ENCODE results near the gene MAGEB1. TPM values are rescaled to one million over a fixed set of nuclear protein-coding genes. Genes with fewer than 3 reads are reported as not detected.

MAGEB1 gene
- total RNA-seq, 1 experiment from 2014 or later, result 0.17 TPM

- no peak overlapping the region for H2BK20ac ChIP-seq (ENCODE audit: low read depth, low read length, poor library complexity, severe bottlenecking)
- H2BK120ac ChIP-seq (ENCODE audit: low read depth, low read length, poor library complexity, severe bottlenecking), result no peak overlapping the region
- H2AFZ ChIP-seq (ENCODE audit: low read length), result no peak overlapping the region
- no peaks in the 10 kb centered on the region for H3K79me1 ChIP-seq (ENCODE audit: insufficient read depth, low read depth, low read length, poor library complexity, severe bottlenecking)
- Mint-ChIP-seq H3K4me1 (no peaks in the 10 kb centered on the region), H3K27me3 (ENCODE audit: low read depth) (peaks cover 4% of the 10 kb centered on the region; the same call in 1 of the 2 replicates), H3K27ac (no peak overlapping the region), H3K9me3 (peaks cover 35 to 83% of the 10 kb centered on the region in 2 experiments), H3K36me3 (ENCODE audit: insufficient read depth in 1 of 3, low read depth in 3 of 3) (peaks cover 26 to 31% (median 28%) of the 10 kb centered on the region in 3 experiments), H3K4me3 (no peak overlapping the region)
- no peak overlapping the region for H2BK12ac ChIP-seq (ENCODE audit: insufficient read length, low read depth, low read length)
- H4K91ac ChIP-seq (ENCODE audit: insufficient read length, low read depth, low read length), result no peak overlapping the region
- no peak overlapping the region for H4K5ac ChIP-seq (ENCODE audit: insufficient read length, low read depth, low read length)
- no peak overlapping the region for H3K56ac ChIP-seq (ENCODE audit: insufficient read length, low read depth, low read length)
- H3K14ac ChIP-seq (ENCODE audit: insufficient read depth, low read length), result no peak overlapping the region
- no peak overlapping the region for H3K18ac ChIP-seq (ENCODE audit: insufficient read length, low read depth, low read length)
- H3K4ac ChIP-seq (ENCODE audit: low read depth, low read length), result no peak overlapping the region
- no peak overlapping the region for H2BK15ac ChIP-seq (ENCODE audit: low read depth, low read length)
- H3K27ac ChIP-seq (ENCODE audit: insufficient read length, low read depth, low read length), result no peak overlapping the region
- H4K20me1 ChIP-seq (ENCODE audit: control insufficient read depth, insufficient read depth, insufficient read length), result no peaks in the 10 kb centered on the region
- no peak overlapping the region for H3K9ac ChIP-seq (ENCODE audit: extremely low read depth, insufficient read length, low read length)
- H2AK5ac ChIP-seq (ENCODE audit: insufficient read length, low read length), result no peak overlapping the region
- H3T11ph ChIP-seq (ENCODE audit: low read length), result no peak overlapping the region
- no peak overlapping the region for H2BK5ac ChIP-seq (ENCODE audit: insufficient read length, low read length)
- TF ChIP-seq CTCF (conservative IDR thresholded peaks at IDR 0.05), result no peak
- H3K4me1 ChIP-seq (ENCODE audit: insufficient read depth, low read length), result no peaks in the 10 kb centered on the region
- H3K23ac ChIP-seq (ENCODE audit: insufficient read length, low read depth, low read length), result no peak overlapping the region
- H4K8ac ChIP-seq (replicated peaks; ENCODE audit: insufficient read length, low read depth, low read length), result no peak overlapping the region
- peaks cover 15% of the 10 kb centered on the region for H3K9me3 ChIP-seq (ENCODE audit: control insufficient read depth, low read depth, low read length)
- H3K4me2 ChIP-seq (ENCODE audit: insufficient read depth, insufficient read length, low read length), result no peak overlapping the region
- no CpG with 5 or more reads among the region's 1 CpG for WGBS (ENCODE audit: extremely low coverage, insufficient read length, low lambda C conversion rate)
- no peak for DNase-seq
- H3K23me2 ChIP-seq (ENCODE audit: insufficient read length, low read depth, low read length, poor library complexity, severe bottlenecking), result no peaks in the 10 kb centered on the region
- no peaks in the 10 kb centered on the region for H3K79me2 ChIP-seq (ENCODE audit: insufficient read depth, low read length)
- H3K27me3 ChIP-seq (ENCODE audit: insufficient read depth, low read length), result no peaks in the 10 kb centered on the region
Measured at GRCh38 chrX:30253257-30253656, 6.3 kb downstream of the MAGEB1 start.

Data from H9 (cell line).